K562 (cell line): ENCODE data around the gene DGCR6L. TPM values are rescaled to one million over a fixed set of nuclear protein-coding genes. Genes with fewer than 3 reads are reported as not detected.
A peak's percentile ranks its signal among the peaks of the same experiment; 100 is the strongest.

Source experiments
- ATF1 ChIP-seq, 2 experiments: fragments of 450-650 bp in 1 of 2; IDR thresholded peaks; 2 replicates each; pipeline ENCODE4 v1.6.1; 2016; ENCODE audit warnings: missing compliant biosample characterization in 1 of 2, missing genetic modification characterization in 1 of 2
- DDX20 ChIP-seq: fragments of 450-650 bp; IDR thresholded peaks from 2 replicates; pipeline ENCODE4 v1.6.1; 2016; ENCODE audit warnings: missing genetic modification characterization, low read depth, mild to moderate bottlenecking, missing compliant biosample characterization, moderate library complexity
- ELF1 ChIP-seq: fragments of 200-800 bp; sonication (Bioruptor generic); IDR thresholded peaks from 2 replicates; pipeline ENCODE4 v1.6.1; 2016; ENCODE audit warnings: missing genetic modification characterization, missing compliant biosample characterization
- ETV6 ChIP-seq, 3 experiments: fragments of 150-350 bp in 1 of 3; sonication (generic) in 1 of 3; formaldehyde crosslinking in 1 of 3; IDR thresholded peaks; 2 replicates each; pipeline versions ENCODE4 v1.6.1 to v1.8.0; 2014 to 2022; ENCODE audit warnings: borderline replicate concordance in 2 of 3, low read depth in 2 of 3, antibody characterized with exemption in 1 of 3, low read length in 1 of 3, mild to moderate bottlenecking in 1 of 3, missing genetic modification reagents in 1 of 3
- GATA2 ChIP-seq: sonication (generic); formaldehyde crosslinking; IDR thresholded peaks from 2 replicates; pipeline ENCODE4 v1.4.0; 2020; ENCODE audit warnings: mild to moderate bottlenecking, missing genetic modification reagents
- HMGN3 ChIP-seq: IDR thresholded peaks from 2 replicates; pipeline ENCODE4 v1.6.1; 2011; ENCODE audit warnings: borderline replicate concordance, low read depth, mild to moderate bottlenecking, mixed read lengths, low read length; ENCODE audit not compliant: insufficient read length; ENCODE audit errors: extremely low read depth
- HNRNPK ChIP-seq: fragments of 200-400 bp; formaldehyde crosslinking; IDR thresholded peaks from one replicate; pipeline ENCODE4 v1.6.1; 2018; ENCODE audit warnings: mild to moderate bottlenecking, low read depth, low read length; ENCODE audit not compliant: poor library complexity, severe bottlenecking
- MAX ChIP-seq: sonication (generic); formaldehyde crosslinking; IDR thresholded peaks from 2 replicates; pipeline ENCODE4 v1.9.0; 2022; ENCODE audit warnings: mild to moderate bottlenecking, missing genetic modification reagents
- MXD1 ChIP-seq: fragments of 250-450 bp; sonication (Bioruptor Pico); IDR thresholded peaks from 2 replicates; pipeline ENCODE4 v1.8.0; 2021; ENCODE audit warnings: borderline replicate concordance, mild to moderate bottlenecking, moderate library complexity; ENCODE audit not compliant: poor library complexity, severe bottlenecking
- ZNF146 ChIP-seq: IDR thresholded peaks from one replicate; pipeline ENCODE4 v1.6.1; 2018; ENCODE audit warnings: missing compliant biosample characterization; ENCODE audit not compliant: unreplicated experiment
- ZNF444 ChIP-seq: fragments of 250-450 bp; sonication (Bioruptor Pico); IDR thresholded peaks from 2 replicates; pipeline ENCODE4 v1.4.0; 2020; ENCODE audit warnings: mild to moderate bottlenecking, moderate library complexity
- ZNF764 ChIP-seq: fragments of 250-450 bp; sonication (Bioruptor Pico); IDR thresholded peaks from 2 replicates; pipeline ENCODE4 v1.4.0; 2020; ENCODE audit warnings: low read depth, mild to moderate bottlenecking, moderate library complexity
- polyA plus RNA-seq, 8 experiments: library from polyadenylated mRNA; depleted of rRNA in 4 of 8; stranded (reverse) in 5 of 8; unstranded in 3 of 8; fragments of >200 nt; fragmentation: Nextera tagmentation in 2 of 8; fragmentation: Illumina TruSeq in 1 of 8; extraction: Ambion mirVana in 2 of 8; extraction: Trizol in 1 of 8; gene quantifications; 2 replicates each; pipeline versions ENCODE4 v1.2.1 to v1.2.3, GENCODE V29; 2011 to 2014; ENCODE audit warnings: inconsistent platforms in 1 of 8, missing spikeins in 1 of 8
- total RNA-seq, 7 experiments: library from RNA; depleted of rRNA in 6 of 7; stranded (reverse); fragments of >200 nt in 6 of 7; fragmentation: Illumina TruSeq in 2 of 7; extraction: Trizol in 2 of 7; gene quantifications; 2 replicates each; pipeline versions ENCODE4 v1.2.1 to v1.2.3, GENCODE V29; 2011 to 2021; ENCODE audit warnings: low replicate concordance in 1 of 7
- TF ChIP-seq, protein P1 (sequence below): sonication (generic); formaldehyde crosslinking; IDR thresholded peaks from 2 replicates; pipeline ENCODE4 v1.8.0; 2022; ENCODE audit warnings: mild to moderate bottlenecking, missing genetic modification reagents
- TF ChIP-seq, protein P2 (sequence below): fragments of 450-650 bp; formaldehyde crosslinking; IDR thresholded peaks from 2 replicates; pipeline ENCODE4 v1.4.0; 2022; ENCODE audit warnings: missing genetic modification characterization
- TF ChIP-seq, protein P3 (sequence below): sonication (generic); formaldehyde crosslinking; IDR thresholded peaks from 2 replicates; pipeline ENCODE4 v1.8.1; 2023; ENCODE audit warnings: mild to moderate bottlenecking, missing genetic modification reagents

The DGCR6L gene
- total and polyA plus RNA-seq, 9 of the 15 experiments (the other 6 are each of a cell fraction or from before 2014, with no cell fraction given): 3.6 to 151 (median 51.0) TPM

GRCh38 chr22:20312396-20313191, 7.3 kb downstream of the DGCR6L start (continued):
- TF ChIP-seq ZNF146 (CRISPR knock-in tag): no peak
- TF ChIP-seq, protein P1, sequence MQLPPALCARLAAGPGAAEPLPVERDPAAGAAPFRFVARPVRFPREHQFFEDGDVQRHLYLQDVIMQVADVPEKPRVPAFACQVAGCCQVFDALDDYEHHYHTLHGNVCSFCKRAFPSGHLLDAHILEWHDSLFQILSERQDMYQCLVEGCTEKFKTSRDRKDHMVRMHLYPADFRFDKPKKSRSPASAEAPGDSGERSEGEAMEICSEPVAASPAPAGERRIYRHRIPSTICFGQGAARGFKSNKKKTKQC (CRISPR knock-in tag): peak; percentile 50; the same call in 1 of the 2 replicates
- TF ChIP-seq, protein P2, sequence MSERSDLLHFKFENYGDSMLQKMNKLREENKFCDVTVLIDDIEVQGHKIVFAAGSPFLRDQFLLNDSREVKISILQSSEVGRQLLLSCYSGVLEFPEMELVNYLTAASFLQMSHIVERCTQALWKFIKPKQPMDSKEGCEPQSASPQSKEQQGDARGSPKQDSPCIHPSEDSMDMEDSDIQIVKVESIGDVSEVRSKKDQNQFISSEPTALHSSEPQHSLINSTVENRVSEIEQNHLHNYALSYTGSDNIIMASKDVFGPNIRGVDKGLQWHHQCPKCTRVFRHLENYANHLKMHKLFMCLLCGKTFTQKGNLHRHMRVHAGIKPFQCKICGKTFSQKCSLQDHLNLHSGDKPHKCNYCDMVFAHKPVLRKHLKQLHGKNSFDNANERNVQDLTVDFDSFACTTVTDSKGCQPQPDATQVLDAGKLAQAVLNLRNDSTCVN (CRISPR knock-in tag): 0 out of 2 replicates have a peak, but pooled peaks have one; percentile 20
- TF ChIP-seq GATA2: no peak
- no peak for TF ChIP-seq MXD1
- no peak for TF ChIP-seq DDX20
- no peak for TF ChIP-seq HNRNPK
- TF ChIP-seq, protein P3, sequence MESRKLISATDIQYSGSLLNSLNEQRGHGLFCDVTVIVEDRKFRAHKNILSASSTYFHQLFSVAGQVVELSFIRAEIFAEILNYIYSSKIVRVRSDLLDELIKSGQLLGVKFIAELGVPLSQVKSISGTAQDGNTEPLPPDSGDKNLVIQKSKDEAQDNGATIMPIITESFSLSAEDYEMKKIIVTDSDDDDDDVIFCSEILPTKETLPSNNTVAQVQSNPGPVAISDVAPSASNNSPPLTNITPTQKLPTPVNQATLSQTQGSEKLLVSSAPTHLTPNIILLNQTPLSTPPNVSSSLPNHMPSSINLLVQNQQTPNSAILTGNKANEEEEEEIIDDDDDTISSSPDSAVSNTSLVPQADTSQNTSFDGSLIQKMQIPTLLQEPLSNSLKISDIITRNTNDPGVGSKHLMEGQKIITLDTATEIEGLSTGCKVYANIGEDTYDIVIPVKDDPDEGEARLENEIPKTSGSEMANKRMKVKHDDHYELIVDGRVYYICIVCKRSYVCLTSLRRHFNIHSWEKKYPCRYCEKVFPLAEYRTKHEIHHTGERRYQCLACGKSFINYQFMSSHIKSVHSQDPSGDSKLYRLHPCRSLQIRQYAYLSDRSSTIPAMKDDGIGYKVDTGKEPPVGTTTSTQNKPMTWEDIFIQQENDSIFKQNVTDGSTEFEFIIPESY (CRISPR knock-in tag): no peak
- 0 out of 2 replicates have a peak, but pooled peaks have one; percentile 6 for TF ChIP-seq ATF1 (CRISPR knock-in tag; IDR thresholded peaks at IDR 0.05)
- TF ChIP-seq ATF1 (tag; IDR thresholded peaks at IDR 0.05): no peak
- TF ChIP-seq MAX: peak; percentile 31; the same call in 1 of the 2 replicates
- TF ChIP-seq ZNF764 (CRISPR knock-in tag): 0 out of 2 replicates have a peak, but pooled peaks have one; percentile 12
- TF ChIP-seq ZNF444 (CRISPR knock-in tag): no peak
- no peak for TF ChIP-seq HMGN3
- no peak for TF ChIP-seq ETV6 (IDR thresholded peaks at IDR 0.05; ENCODE audit: borderline replicate concordance in 1 of 2, low read depth in 2 of 2, low read length in 1 of 2)
- no peak for TF ChIP-seq ETV6 (CRISPR knock-in tag; IDR thresholded peaks at IDR 0.05; ENCODE audit: borderline replicate concordance)
- TF ChIP-seq ELF1: no peak
